Sigmoid colon (tissue), 4 donors: ENCODE data around the gene ADAMTS12.

Experiments used
- EP300 ChIP-seq, 4 donors: sonication (generic); formaldehyde crosslinking; IDR thresholded peaks; one replicate each; pipeline ENCODE4 v1.6.1; 2017; ENCODE audit warnings: antibody characterized with exemption in 4 of 4
- POLR2A ChIP-seq, 2 donors: fragments of 450-650 bp; IDR thresholded peaks; one replicate each; pipeline ENCODE4 v1.6.1; 2016; ENCODE audit warnings: antibody characterized with exemption in 2 of 2, mild to moderate bottlenecking in 2 of 2, moderate library complexity in 2 of 2
- POLR2AphosphoS5 ChIP-seq, 4 donors: sonication (generic); formaldehyde crosslinking; IDR thresholded peaks; one replicate each; pipeline ENCODE4 v1.6.1; 2017; ENCODE audit warnings: antibody characterized with exemption in 4 of 4
- TF ChIP-seq, protein P1 (sequence below), 4 experiments: fragments of 450-650 bp in 3 of 4; fragments of 200-600 bp in 1 of 4; IDR thresholded peaks; one replicate each; pipeline ENCODE4 v1.5.1; 2016 to 2019; ENCODE audit warnings: antibody characterized with exemption in 4 of 4, mild to moderate bottlenecking in 3 of 4, moderate library complexity in 2 of 4

DNA sequence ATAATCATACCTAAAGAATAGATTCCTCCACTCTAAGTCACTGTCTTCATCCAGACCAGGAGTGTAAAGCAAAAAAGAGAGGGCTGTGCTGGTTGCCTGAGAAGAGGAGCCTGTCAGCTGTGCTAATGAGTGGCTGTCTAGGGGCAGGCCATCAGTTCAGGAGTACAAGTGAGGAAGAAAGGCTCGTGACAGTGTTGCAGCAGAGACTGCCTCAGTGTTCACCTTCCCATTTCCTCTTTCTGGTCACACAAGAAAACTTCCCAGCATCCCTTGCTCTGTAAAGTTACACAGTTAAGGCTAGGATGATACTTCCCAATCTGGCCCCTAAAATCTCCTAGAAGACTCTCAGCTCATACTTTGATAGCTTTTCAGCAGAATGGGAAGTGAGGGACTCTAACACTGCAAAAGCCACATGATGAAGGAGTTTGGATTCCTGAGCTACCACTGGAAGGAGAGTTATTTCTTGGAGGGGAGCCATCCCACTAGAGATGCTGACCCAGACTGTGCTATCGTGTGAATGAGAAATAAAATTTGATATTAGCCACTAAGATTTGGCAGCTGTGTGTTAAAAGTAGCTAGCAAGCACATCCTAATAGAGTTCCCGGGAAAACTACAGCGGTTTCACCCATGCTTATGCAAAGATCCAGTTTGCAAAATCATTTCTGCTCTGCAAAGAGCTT lies 67.1 kb downstream of the ADAMTS12 start:
- no peak for TF ChIP-seq POLR2A (IDR thresholded peaks at IDR 0.05)
- TF ChIP-seq, protein P1, sequence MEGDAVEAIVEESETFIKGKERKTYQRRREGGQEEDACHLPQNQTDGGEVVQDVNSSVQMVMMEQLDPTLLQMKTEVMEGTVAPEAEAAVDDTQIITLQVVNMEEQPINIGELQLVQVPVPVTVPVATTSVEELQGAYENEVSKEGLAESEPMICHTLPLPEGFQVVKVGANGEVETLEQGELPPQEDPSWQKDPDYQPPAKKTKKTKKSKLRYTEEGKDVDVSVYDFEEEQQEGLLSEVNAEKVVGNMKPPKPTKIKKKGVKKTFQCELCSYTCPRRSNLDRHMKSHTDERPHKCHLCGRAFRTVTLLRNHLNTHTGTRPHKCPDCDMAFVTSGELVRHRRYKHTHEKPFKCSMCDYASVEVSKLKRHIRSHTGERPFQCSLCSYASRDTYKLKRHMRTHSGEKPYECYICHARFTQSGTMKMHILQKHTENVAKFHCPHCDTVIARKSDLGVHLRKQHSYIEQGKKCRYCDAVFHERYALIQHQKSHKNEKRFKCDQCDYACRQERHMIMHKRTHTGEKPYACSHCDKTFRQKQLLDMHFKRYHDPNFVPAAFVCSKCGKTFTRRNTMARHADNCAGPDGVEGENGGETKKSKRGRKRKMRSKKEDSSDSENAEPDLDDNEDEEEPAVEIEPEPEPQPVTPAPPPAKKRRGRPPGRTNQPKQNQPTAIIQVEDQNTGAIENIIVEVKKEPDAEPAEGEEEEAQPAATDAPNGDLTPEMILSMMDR (IDR thresholded peaks at IDR 0.05): no peak
- no peak for TF ChIP-seq EP300 (IDR thresholded peaks at IDR 0.05)
- no peak for TF ChIP-seq POLR2AphosphoS5 (IDR thresholded peaks at IDR 0.05)
